ENCODE results near the gene AMN. TPM values are rescaled to one million over a fixed set of nuclear protein-coding genes. Genes with fewer than 3 reads are reported as not detected.

The AMN gene
- 0.07 and 0.13 TPM in 2 replicates for total RNA-seq

GRCh38 chr14:102922490-102923200 is at the start of gene AMN:
Gene AMN, plus strand, starts transcription at chr14:102922663. Its CDS starts 26 bp downstream, at chr14:102922689.

Other genes with a start within 250 kb of the AMN start
- 27.0 and 36.7 TPM in 2 replicates for gene TRAF3, start 145.2 kb upstream of the AMN start, total RNA-seq
- gene CDC42BPB, start 134.9 kb downstream of the AMN start, total RNA-seq, result 138 and 187 TPM in 2 replicates
- not detected in 2 replicates for gene LBHD2, start 161.5 kb downstream of the AMN start, total RNA-seq
- 0.39 TPM in 1 of 2 replicates, not detected in the other for gene EXOC3L4, start 172.1 kb downstream of the AMN start, total RNA-seq
- gene TNFAIP2, start 200.8 kb downstream of the AMN start, total RNA-seq, result 46.8 and 69.0 TPM in 2 replicates